Measurements from ENCODE around the gene INPP5D. TPM values are rescaled to one million over a fixed set of nuclear protein-coding genes. Genes with fewer than 3 reads are reported as not detected.
A peak's percentile ranks its signal among the peaks of the same experiment; 100 is the strongest.

INPP5D gene
- total RNA-seq, 1 donor from 2014 or later: 18.3 TPM

DNA sequence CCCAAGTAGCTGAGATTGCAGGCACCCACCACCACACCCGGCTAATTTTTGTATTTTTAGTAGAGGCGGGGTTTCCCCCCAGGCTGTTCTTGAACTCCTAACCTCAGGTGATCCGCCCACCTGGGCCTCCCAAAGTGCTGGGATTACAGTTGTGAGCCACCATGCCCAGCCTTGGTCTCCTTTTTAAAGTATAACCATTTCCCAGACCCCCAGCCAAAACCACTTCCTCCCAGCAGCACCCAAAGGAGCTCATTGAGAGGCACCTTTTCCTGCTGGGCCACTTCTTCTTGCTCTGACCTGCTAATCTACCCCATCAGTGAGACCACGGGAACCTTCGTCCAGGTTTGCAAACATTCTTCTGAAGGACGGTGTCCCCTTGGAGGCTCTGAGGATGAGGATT lies 69.9 kb downstream of the INPP5D start:
- H3K4me3 Mint-ChIP-seq: no peak overlapping the region
- peaks cover 4% of the 10 kb centered on the region for H3K4me1 Mint-ChIP-seq (ENCODE audit: unreplicated experiment)
- H3K27me3 Mint-ChIP-seq: peaks cover 11% of the 10 kb centered on the region
- H3K9me3 Mint-ChIP-seq: no peaks in the 10 kb centered on the region
- no peak for DNase-seq (ENCODE audit: extremely low spot score, unreplicated experiment)
- no peaks in the 10 kb centered on the region for H3K36me3 Mint-ChIP-seq
- TF ChIP-seq, protein P1, sequence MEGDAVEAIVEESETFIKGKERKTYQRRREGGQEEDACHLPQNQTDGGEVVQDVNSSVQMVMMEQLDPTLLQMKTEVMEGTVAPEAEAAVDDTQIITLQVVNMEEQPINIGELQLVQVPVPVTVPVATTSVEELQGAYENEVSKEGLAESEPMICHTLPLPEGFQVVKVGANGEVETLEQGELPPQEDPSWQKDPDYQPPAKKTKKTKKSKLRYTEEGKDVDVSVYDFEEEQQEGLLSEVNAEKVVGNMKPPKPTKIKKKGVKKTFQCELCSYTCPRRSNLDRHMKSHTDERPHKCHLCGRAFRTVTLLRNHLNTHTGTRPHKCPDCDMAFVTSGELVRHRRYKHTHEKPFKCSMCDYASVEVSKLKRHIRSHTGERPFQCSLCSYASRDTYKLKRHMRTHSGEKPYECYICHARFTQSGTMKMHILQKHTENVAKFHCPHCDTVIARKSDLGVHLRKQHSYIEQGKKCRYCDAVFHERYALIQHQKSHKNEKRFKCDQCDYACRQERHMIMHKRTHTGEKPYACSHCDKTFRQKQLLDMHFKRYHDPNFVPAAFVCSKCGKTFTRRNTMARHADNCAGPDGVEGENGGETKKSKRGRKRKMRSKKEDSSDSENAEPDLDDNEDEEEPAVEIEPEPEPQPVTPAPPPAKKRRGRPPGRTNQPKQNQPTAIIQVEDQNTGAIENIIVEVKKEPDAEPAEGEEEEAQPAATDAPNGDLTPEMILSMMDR (conservative IDR thresholded peaks at IDR 0.05): no peak
- H3K27ac Mint-ChIP-seq: no peak overlapping the region

DNA sequence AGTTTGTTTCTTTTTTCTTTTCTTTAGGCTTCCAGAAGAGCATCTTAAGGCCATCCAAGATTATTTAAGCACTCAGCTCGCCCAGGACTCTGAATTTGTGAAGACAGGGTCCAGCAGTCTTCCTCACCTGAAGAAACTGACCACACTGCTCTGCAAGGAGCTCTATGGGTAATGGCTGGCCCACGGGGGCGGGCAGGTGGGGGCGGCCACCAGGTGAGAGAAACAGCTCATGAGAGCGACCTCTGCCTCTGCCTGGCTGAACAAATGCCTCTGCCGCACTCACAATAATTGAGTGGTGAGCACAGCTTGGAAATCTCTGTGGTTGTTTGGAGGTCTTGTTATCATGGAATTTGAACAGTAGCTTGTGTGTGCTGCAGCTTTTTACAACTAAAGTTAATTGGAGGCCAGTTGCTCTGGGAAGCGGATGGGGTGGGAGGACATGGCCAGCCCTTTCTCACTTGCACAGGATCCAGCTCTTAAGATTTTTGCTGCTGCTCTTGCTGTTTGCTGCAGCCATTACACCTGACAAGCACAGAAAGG lies 70.4 kb downstream of the INPP5D start:
- TF ChIP-seq, protein P1 (conservative IDR thresholded peaks at IDR 0.05): no peak
- no peak for DNase-seq (ENCODE audit: extremely low spot score, unreplicated experiment)

DNA sequence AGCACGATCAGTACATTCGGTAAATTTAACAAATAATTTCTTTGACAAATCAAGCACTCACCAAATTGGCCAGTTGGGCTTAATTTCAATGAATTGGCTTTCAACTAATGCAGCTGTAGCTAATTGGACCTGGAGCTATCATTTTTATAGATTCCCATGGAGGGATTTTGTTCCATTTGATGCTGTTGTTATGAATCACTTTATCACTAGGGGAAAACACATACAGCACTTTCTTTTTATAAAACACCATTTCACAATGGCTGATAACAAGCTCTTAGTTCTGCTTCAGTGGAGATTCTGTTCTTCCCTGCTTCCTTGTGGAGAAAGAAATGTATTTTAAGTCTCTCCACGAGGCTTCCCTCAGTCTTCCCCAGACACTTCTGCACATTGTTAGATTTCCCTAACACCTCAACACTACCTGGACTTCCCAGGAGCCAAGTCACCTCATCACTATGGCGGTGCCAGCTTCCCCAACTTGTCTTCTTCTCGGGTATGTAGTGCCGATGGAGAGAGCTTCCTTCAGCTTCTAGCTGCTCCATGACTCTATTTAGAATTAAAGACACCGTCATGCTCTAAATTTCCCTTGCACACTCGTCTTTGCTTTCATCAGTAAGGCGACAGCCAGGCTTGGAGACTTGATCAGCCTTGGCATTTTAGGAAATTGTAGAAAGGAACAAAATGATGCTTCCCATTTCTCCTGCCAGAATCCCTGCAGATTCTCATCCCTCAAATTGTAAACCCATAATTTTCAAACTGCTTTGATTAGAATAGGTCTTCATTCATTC lies 72.0 kb downstream of the INPP5D start:
- no peak overlapping the region for H3K4me3 Mint-ChIP-seq
- TF ChIP-seq, protein P1 (conservative IDR thresholded peaks at IDR 0.05): no peak
- no peaks in the 10 kb centered on the region for H3K9me3 Mint-ChIP-seq
- DNase-seq (ENCODE audit: extremely low spot score, unreplicated experiment): no peak
- peaks cover 11% of the 10 kb centered on the region for H3K27me3 Mint-ChIP-seq
- no peaks in the 10 kb centered on the region for H3K36me3 Mint-ChIP-seq
- H3K27ac Mint-ChIP-seq: no peak overlapping the region
- peaks cover 4% of the 10 kb centered on the region for H3K4me1 Mint-ChIP-seq (ENCODE audit: unreplicated experiment)

More for the DNA sequence above, 70.4 kb downstream of the INPP5D start:
- H3K9me3 Mint-ChIP-seq: no peaks in the 10 kb centered on the region
- H3K27me3 Mint-ChIP-seq: peaks cover 11% of the 10 kb centered on the region
- H3K4me1 Mint-ChIP-seq (ENCODE audit: unreplicated experiment): peaks cover 4% of the 10 kb centered on the region
- peak overlapping the region; percentile 5 for H3K27ac Mint-ChIP-seq
- H3K36me3 Mint-ChIP-seq: no peaks in the 10 kb centered on the region
- no peak overlapping the region for H3K4me3 Mint-ChIP-seq

DNA sequence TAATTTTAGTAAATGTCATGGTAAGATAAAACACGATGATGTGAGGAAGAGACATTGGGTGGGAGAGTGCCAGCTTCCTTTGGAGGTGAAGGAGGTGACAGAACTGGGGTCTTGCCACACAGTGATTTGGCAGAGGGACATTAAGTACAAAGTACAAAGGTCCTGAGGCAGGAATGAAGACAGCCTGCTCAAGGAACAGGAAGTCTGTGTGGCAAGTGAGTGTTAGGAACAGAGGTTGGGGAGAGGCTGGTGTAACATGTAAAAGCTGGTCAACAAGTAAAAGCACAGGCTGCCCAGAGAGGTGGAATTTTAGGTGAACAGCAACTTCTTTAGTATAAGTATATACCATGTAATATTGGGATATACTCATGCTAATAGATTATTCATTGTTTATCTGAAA lies 73.1 kb downstream of the INPP5D start:
- TF ChIP-seq, protein P1 (conservative IDR thresholded peaks at IDR 0.05): no peak
- Mint-ChIP-seq H3K27ac (no peak overlapping the region), H3K9me3 (no peaks in the 10 kb centered on the region), H3K36me3 (no peaks in the 10 kb centered on the region), H3K4me1 (ENCODE audit: unreplicated experiment) (peaks cover 4% of the 10 kb centered on the region), H3K4me3 (no peak overlapping the region), H3K27me3 (peaks cover 11% of the 10 kb centered on the region)
- DNase-seq (ENCODE audit: extremely low spot score, unreplicated experiment): no peak

DNA sequence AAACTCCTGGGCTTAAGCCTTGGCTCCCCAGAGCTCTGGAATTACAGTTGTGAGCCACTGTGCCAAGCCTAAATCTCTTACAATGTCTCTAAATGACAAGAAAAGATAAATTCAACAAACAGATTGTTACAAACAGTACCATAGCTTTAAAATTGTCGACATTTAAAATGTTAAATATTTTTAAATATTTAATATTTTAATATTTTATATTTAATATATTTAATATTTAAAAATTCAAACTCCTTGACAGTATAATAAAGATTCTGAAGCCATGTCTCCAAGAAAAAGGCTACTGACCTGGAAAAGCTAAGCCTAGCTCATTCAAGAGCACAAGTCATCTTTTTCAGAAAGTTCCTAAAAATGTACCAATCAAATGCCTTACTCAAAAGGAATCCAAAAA lies 75.3 kb downstream of the INPP5D start:
- Mint-ChIP-seq H3K4me3 (no peak overlapping the region), H3K27ac (no peak overlapping the region), H3K4me1 (ENCODE audit: unreplicated experiment) (peaks cover 5% of the 10 kb centered on the region), H3K27me3 (peaks cover 8% of the 10 kb centered on the region), H3K9me3 (no peaks in the 10 kb centered on the region), H3K36me3 (no peaks in the 10 kb centered on the region)
- DNase-seq (ENCODE audit: extremely low spot score, unreplicated experiment): no peak
- TF ChIP-seq, protein P1 (conservative IDR thresholded peaks at IDR 0.05): no peak
